NCI-H2107 (cell line): ENCODE results near the gene PROS1.
"Not testable (repeated sequence)": the region's sequence is repeated elsewhere in the genome, so short reads cannot be mapped to it uniquely, and the experiment has no call there.

Experiments
- DNase-seq: peaks from one replicate; lab custom pipeline; 2025; lab: John Stamatoyannopoulos, UW

The PROS1 gene

DNA sequence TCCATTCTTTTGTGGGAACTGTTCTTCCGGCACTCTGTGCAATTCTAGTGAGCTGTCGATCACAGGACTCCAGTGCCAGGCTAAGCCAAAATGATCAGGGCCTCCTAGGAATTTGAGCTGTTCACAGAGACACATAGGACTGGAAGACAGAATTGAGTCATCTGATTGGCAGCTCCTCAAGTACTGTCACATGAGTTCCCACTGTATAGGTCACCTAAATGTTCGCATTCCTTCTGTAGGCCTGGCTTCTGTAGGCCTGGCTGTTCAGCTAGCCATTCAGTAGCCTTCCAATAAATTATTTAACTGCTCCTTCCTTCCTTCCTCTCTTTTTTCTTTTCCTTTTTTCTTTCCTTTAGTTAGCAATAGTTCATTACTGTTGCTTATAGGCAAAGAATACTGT lies 4.3 kb downstream of the PROS1 start:
- no peak for DNase-seq

DNA sequence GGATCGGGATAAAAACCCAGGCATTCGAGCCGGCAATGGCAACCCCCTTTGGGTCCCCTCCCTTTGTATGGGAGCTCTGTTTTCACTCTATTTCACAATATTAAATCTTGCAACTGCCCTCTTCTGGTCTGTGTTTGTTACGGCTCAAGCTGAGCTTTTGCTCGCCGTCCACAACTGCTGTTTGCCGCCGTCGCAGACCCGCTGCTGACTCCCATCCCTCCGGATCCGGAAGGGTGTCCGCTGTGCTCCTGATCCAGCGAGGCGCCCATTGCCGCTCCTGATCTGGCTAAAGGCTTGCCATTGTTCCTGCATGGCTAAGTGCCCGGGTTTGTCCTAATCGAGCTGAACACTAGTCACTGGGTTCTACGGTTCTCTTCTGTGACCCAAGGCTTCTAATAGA lies 8.6 kb downstream of the PROS1 start:
- DNase-seq, result not testable (repeated sequence)

DNA sequence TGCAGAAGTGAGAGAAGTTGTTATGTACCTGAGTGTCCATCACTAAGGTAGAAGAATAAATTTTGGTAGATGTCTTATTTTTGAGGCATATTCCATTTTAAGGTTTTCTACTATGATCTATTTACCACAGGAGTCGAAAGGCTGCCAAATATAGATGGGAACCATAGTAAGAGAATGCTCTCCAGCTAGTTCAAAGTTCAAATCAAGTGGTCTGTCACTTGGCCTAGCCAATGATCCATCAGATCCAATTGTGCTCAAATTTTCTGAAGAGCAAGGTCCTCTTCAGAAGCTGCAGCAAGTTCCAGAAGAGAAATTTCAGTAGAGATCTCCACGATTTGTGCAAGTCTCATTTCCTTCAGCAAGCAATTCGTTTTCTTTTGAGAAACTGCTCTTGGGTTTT lies 10.9 kb downstream of the PROS1 start:
- no peak for DNase-seq

DNA sequence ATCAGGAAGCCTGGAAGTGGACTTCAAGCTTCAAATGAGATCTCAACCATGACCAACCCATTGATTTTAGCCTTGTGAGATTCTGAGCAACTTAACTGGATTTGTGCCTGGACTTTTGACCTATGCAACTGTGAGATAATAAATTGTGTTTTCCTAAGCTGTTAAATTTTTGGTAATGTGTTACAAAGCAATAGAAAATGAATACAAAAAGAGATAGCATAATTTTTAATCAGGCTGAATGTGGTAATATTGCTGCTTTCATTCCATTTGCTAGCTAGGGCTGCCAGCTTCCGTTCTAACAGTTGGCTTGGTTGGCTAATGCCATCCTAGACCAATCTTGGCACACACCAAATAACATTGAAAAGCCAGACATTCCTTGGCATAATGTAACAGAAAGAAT lies 12.2 kb downstream of the PROS1 start:
- DNase-seq, result no peak

DNA sequence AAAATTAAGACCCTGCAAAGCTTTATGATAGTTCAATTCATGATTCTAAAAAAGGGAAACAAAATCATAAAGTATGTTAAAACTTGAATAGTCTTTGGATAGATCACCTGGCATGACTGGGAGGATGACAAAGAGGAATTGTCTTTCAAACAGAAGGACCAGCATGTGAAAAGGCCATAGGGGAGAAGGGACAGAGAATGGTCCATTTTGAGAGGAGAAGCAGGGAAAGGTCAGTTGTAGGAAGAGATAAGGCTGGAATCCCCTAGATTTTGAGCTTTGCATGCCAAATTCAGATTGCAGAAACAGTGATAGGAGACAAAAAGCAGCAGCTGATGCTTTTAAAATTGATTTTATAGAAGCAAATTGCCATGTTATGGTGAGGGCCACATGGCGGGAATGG lies 12.7 kb downstream of the PROS1 start:
- no peak for DNase-seq

DNA sequence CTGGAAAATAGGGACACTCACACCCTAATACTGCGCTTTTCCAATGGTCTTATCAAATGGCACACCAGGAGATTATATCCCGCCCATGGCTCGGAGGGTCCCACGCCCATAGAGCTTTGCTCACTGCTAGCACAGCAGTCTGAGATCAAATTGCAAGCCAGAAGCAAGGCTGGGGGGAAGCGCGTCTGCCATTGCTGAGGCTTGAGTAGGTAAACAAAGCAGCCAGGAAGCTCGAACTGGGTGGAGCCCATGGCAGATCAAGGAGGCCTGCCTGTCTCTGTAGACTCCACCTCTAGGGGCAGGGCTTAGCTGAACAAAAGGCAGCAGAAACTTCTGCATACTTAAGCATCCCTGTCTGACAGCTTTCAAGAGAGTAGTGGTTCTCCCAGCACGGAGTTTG lies 23.7 kb downstream of the PROS1 start:
- not testable (repeated sequence) for DNase-seq

DNA sequence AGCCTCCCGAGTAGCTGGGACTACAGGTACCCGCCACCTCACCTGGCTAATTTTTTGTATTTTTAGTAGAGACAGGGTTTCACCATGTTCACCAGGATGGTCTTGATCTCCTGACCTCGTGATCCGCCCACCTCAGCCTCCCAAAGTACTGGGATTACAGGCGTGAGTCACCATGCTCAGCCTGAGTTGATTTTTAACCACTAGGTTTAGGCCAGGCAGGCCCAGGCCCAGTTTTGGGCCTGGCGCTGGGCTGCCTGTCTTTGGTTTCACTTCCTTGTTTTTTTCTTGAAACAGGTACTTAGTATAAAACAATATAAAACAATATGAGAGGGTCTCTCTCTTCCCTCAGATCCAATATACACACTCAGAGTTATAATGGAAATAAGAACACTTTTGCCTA lies 36.2 kb downstream of the PROS1 start:
- not testable (repeated sequence) for DNase-seq

DNA sequence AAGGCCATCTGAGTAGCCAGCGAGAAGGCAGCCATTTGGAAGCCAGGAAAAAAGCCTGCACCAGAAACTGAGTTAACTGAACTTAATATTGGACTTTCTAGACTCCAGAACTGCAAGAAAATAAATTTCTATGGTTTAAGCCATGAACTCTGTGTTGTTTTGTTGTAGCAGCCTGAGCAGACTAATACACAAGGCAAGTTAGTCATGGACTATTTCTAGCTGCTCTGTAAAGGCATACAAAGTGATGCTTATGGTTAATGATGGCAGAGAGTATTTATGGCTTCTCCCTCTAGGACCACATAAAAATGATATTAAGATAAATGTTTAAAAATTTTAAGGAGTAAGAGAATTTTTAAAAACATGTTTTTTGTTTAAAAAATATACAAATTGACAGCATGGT lies 37.1 kb downstream of the PROS1 start:
- no peak for DNase-seq

DNA sequence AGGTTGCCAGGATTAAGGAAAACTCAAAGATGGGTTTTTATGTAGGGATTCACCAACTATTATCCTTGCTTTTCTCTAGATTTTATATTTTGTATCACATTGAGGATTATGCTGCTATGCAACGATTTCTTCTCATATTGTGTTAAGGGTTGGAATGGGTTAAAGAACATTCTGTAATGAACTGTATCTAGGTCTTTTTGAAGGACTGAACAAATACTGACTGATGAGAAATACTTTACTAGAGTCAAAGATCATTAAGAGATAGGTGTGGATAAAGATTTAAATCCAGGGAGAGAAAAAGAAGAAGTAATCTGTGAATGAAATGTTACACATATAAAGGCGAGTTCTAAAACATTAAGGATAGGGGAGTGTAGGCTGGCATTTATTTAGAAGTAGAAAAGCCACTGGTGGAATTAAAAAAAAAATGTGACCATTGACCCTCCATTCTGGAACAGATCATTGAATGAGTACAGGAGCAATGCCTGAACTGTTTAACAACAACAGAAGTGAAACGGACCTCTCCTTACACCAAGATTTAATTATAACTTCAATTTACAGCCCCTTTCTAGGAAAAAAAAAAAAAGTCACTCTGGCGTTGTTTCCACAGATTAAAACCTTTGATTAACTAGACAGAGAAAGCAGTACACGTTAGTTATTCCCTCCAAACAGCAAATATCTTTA lies 39.2 kb downstream of the PROS1 start:
- no peak for DNase-seq

DNA sequence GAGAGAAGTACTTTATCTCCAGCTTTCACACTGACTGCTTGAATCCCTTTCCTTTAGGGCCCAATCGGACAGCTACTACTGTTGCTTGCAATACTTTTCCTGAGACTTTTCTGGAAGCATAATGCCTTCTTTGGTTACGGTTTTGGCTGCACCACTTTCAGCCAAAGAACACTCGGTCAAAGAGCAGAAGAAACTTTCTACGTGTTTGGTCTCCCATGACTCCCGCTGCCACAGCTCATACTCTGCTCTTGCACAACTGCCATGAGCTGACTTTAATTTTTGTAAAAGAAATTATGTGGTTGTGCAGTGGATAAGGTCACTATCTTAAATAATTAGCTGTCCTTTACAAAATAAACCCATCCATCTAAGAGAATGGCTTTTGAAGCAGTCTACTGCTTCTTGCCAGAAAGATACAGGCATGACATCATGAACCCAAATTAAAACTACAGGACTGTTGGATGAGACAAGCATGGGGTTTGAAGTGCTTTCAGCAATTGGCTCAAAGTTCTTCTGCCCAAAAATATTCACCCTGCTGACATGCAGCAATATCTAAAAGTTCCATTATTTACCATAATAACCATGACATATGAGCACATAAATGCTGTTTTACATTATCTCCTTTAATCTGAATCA lies 42.0 kb downstream of the PROS1 start:
- DNase-seq, result no peak

DNA sequence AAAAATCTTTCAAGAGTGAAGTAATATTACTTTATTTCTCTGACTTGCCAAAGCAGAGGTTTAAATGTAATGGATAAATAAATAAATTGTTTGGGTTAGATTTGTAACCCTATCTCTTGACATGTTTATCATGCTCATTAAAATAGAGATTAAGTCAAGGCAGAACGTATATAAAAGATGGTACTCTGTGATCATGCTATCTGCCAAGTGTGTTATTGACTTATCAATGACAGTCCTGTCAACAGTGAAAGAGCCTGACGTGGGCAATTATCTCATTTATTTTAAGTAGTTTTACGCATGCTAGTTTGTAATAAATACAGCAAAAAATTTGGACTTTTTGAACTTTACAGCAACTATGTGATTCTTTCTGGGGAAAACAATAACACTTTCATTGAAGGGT lies 43.7 kb downstream of the PROS1 start:
- DNase-seq, result no peak

DNA sequence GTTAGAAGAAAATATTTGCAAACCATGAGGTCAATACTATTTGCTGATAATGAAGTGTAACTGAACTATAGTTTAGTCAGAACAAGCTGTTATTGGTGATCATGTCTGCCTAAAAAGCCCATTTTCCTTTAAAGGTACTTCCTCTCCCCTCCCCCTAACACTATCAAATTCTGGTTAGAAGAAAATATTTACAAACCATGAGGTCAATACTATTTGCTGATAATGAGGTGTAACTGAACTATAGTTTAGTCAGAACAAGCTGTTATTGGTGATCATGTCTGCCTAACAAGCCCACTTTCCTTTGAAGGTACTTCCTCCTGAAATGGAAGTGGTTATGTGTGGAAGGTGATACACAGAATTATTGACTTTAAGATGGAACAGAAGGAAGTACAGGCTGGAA lies 46.9 kb downstream of the PROS1 start:
- DNase-seq, result no peak

DNA sequence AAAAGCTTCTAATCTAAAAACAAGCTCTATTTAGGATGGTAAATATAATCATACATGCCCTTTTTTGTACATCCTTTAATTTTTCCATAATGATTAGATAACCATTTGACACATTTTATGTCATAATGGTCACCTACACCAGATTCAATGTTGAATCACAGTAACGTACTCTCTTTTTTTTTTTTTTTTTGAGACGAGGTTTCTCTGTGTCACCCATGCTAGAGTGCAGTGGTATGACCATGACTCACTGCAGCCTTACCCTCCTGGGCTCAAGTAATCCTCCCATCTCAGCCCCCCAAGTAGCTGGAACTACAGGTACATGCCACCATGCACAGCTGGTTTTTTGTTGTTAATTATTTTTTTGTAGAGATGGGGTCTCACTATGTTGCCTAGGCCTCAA lies 49.2 kb downstream of the PROS1 start:
- no peak for DNase-seq

DNA sequence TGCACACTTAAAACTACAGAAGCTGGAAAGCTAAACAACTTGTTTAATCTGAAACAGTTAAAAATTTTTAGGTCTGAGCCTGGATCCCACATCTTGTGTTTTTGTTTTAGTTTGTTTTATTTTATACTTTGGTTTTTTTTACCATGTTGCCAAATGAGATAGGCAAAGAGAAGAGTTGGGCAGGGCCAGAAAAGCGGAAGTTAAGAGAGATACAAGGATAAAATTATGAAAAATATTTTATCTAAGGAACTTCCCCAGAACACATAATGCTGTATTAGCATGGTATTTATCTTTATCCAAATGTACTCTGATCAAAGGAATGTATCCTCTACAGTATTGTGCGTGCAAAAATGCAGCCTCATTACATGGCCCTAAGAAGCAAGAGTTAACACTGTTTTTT lies 50.7 kb downstream of the PROS1 start:
- no peak for DNase-seq

DNA sequence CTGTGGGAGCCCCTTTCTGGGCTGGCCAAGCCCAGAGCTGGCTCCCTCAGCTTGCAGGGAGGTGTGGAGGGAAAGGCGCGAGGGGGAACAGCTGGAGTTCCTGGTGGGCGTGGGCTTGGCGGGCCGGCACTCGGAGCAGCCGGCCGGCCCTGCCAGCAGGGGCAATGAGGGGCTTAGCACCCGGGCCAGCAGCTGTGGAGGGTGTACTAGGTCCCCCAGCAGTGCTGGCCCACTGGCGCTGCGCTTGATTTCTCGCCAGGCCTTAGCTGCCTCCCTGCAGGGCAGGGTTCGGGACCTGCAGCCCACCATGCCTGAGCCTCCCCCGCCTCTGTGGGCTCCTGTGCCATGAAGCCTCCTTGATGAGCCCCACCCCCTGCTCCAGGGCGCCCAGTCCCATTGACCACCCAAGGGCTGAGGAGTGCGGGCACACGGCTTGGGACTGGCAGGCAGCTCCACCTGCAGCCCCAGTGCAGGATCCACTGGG lies 56.1 kb downstream of the PROS1 start:
- not testable (repeated sequence) for DNase-seq

DNA sequence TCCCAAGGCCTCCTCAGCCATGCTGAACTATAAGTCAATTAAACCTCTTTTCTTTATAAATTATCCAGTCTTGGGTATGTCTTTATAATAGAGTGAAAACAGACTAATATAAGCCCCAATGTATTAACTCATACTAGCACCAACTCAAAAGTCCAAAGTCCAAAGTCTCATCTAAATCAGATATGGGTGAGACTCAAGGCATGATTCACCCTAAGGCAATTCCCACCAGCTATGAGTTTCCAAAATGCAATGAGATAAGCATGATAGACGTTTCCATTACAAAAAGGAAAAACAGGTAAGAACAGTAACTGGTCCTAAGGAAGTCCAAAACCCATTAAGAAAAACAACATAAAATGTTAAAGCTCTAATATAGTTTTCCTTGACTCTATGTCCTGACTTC lies 60.1 kb downstream of the PROS1 start:
- not testable (repeated sequence) for DNase-seq

DNA sequence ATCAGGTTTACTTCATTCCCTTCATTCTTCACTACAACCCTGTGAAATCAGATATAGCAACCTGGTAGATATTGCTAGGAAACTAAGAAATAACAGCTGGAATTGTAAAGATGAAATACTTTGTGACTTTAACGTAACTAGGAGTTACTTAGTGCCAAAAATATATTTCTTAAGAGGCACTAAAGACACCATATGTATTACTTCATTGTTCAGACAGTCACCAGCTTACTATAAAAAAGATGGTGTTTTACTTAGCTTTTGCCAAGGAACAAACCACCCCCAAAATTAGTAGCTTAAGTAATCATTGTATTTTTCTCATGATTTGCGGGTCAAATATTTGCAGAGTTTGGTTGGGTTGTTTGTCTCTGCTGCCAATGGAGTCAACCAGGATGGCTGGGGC lies 62.5 kb downstream of the PROS1 start:
- no peak for DNase-seq

DNA sequence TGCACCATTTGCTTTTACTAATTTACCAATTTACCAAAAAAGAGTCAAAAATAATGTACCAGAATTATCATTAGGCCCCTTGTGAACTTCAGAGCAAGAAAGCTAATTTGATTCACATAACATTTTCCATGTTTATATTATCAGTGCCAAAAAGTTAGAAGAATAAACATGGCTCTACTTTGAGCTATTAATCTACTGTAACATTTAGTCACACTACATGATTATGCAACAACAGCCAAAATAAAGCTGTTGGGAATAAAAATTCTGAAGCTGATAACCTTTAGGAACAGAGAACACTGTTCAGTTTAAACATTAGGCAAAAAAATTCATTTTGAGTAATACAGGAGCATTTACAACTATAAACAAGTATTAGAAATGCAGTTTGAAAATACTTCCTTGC lies 63.6 kb downstream of the PROS1 start:
- no peak for DNase-seq

DNA sequence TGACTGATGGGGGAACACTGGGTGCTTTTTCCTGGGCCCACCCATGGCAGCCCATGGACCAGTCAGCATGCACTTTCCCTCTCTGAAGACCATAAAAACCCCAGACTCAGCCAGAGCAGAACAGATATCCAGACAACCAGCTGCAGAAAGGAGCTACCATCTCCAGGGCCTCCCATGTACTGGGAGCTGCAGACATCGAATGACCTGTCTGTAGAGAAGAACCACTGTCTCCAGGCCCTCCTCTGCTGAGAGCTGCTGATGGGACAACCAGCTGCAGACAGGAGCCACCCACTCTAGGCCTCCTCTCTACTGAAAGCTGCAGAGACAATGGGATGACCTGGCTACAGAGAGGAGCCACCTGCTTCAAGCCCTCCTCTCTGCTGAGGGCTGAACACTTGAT lies 66.6 kb downstream of the PROS1 start:
- no peak for DNase-seq

DNA sequence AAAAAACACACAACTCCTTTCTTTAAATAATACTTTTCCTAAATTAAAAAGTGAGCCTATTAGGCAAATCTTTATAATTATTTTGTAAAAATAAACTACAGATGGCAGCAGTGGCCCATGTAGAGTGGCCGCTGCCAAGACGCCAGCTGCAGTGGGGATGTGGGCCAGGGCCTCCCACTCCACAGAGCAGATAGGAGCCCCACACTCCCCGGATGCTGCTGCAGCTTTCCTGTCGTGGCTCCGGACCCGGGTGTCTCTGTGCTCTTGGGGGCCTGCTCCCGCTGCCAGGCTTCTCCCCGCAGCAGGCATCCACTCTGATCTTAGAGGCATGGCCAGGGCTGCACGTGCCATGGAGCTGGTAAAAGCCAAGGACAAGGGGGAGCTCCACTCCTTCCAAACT lies 67.5 kb downstream of the PROS1 start:
- DNase-seq, result no peak

DNA sequence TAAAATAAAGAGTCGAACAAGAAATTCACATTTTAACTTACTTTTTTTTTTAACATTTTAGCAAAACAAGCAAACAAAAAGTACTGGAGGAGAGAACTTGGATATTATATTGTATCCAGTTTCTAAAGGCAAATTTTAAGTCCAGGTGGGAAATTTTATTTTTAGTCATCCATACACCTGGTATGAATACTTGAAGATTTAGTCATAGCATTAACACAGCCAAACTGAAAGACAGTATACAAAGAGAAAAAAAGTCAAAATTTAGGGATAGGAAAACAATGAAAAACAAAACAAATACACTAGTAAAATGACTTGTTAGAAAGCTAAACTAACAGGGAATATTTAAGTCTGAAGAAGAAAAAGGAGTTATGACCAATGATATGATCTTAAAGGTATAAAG lies 69.1 kb downstream of the PROS1 start:
- DNase-seq, result no peak

DNA sequence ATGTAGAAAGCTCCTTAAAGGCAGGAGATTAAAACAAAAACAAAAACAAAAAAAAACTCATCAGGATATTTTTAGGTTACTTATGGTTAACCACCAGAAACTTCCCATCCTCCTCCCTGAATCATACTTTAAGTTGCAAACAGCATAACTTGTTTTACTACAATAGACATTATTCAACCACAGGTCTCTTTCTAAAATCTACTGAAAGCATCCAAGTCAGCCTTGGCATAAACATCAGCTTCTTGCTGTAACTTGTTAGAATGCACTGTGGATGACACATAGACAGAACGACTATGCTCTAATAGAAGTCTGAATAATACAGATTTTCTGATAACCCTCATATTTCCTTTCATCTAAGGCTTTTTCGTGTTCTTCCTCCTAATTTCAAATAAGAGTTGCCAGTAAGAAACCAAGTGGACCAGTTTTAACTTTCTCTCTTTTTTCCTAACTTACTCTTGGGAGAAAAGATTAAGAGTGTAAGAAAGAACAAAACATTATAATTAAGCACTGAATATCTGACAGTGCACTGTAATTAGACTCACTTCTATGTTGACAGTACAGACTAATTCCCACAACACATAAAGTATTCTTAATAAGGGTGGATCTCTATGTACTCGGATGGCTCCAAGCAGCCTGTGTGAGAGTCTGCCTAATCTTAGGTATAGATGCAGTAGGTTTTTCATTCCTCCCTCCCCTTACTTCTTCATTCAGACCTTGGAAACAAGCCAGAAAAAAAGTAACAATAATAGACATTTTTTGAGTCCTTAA lies 95.3 kb downstream of the PROS1 start:
- DNase-seq, result not testable (repeated sequence)

DNA sequence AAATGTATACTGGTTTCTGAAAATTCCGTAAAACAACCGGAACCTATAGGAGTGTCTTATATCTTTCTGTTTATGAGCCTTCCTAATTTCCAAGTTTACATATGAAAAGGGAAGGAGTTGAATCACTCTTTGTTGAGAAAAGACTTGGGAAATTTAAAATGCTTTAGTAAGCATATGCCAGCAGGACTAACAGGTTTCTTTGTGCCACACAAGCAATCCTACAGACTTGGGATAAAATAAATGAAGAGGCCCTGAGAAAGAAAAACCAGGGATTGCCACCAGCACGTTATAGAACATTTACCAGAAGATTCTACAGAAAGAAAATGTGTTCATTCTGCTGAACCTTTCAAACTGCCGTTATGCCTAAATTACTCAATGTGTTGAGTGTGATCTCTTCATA lies 96.3 kb downstream of the PROS1 start:
- not testable (repeated sequence) for DNase-seq
